ENCODE measurements around the gene GID4.

GID4 gene

DNA sequence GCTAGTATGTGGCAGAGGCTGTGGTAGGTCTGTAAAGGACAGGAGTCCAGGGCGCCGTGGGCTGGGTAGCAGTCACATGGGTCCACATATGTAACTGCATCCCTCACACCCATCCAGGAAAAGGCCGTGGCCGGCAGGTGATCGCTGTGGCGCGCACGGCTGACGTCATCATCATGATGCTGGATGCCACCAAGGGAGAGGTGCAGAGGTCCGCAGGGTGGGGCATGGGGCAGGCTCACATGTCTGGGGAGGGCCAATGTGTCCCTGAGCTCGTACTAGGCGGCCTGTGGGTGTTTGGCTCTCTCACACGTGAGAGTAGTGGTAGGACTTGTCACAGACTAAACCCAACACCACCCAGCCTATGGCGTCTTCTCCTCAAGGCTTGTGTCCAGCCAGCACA, 60.3 kb downstream of the GID4 start:
- H4K91ac ChIP-seq (ENCODE audit: low read depth, low read length, poor library complexity), result no peak overlapping the region
- no peak overlapping the region for H3K4ac ChIP-seq (ENCODE audit: low read length)
- no peaks in the 10 kb centered on the region for H3K27me3 ChIP-seq (ENCODE audit: control insufficient read depth in 3 of 3, insufficient read depth in 3 of 3, low read depth in 1 of 3, low read length in 3 of 3)
- H3K36me3 ChIP-seq (replicated peaks in 1 of 2; ENCODE audit: control insufficient read depth in 2 of 2, insufficient read depth in 2 of 2, low read length in 2 of 2), result peaks cover 50 to 82% of the 10 kb centered on the region in 2 donors
- peaks cover 1% of the 10 kb centered on the region for H3K79me1 ChIP-seq (ENCODE audit: low read depth, low read length)
- no peak overlapping the region for H2BK120ac ChIP-seq (ENCODE audit: low read depth, low read length)
- no peak overlapping the region for H3K4me3 ChIP-seq (ENCODE audit: low read length in 2 of 2)
- no peak for DNase-seq (ENCODE audit: low spot score)
- no peak overlapping the region for H2BK15ac ChIP-seq (ENCODE audit: low read length)
- no peak overlapping the region for H2AK5ac ChIP-seq (ENCODE audit: low read depth, low read length)
- H2BK12ac ChIP-seq (ENCODE audit: low read length), result no peak overlapping the region
- WGBS, 2 donors (ENCODE audit: extremely low coverage in 2 of 2, insufficient read length in 2 of 2, insufficient replicate concordance in 1 of 2), result no CpG with 5 or more reads among the region's 14 CpGs
- H3K14ac ChIP-seq (ENCODE audit: low read length), result no peak overlapping the region
- no peak overlapping the region for H3K4me2 ChIP-seq (ENCODE audit: insufficient read depth, low read length, poor library complexity, severe bottlenecking)
- no peak overlapping the region for H3K9ac ChIP-seq (ENCODE audit: low read depth, low read length, poor library complexity)
- no peak overlapping the region for H2AFZ ChIP-seq (ENCODE audit: low read length)
- H3K27ac ChIP-seq (replicated peaks; ENCODE audit: low read length), result no peak overlapping the region
- H4K8ac ChIP-seq (ENCODE audit: low read depth, low read length), result no peak overlapping the region
- H2BK5ac ChIP-seq (ENCODE audit: low read length), result no peak overlapping the region
- H3K23ac ChIP-seq (ENCODE audit: low read depth, low read length, poor library complexity), result peak overlapping the region; percentile 34
- H3K4me1 ChIP-seq (ENCODE audit: control insufficient read depth in 2 of 2, insufficient read depth in 1 of 2, low read depth in 1 of 2, low read length in 2 of 2), result no peaks in the 10 kb centered on the region
- H3K9me3 ChIP-seq (replicated peaks in 1 of 2; ENCODE audit: control insufficient read depth in 2 of 2, insufficient read depth in 1 of 2, low read depth in 1 of 2, low read length in 2 of 2), result no peaks in the 10 kb centered on the region
- H3K18ac ChIP-seq (ENCODE audit: low read length), result no peak overlapping the region

DNA sequence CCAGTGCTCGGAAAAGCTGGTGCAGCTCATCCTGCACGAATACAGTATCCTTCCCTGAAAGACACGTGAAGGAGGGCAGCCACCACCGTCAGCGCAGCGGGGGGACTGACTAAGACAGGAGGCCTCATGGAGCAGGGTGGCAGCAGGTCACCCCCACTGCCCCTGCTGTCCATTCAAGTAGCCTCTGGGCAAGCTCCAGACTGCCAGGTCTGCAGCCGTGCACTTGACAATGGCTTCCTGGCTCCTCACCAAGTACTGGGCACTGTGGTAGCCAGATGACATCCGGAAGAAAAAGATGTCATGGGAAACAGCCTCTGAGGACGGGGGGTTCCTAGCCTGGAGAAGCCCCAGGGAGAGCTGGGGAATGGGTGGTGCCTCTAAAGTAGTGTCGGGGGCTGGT, 61.4 kb downstream of the GID4 start:
- H3K36me3 ChIP-seq (replicated peaks in 1 of 2; ENCODE audit: control insufficient read depth in 2 of 2, insufficient read depth in 2 of 2, low read length in 2 of 2), result peaks cover 53 to 84% of the 10 kb centered on the region in 2 donors

DNA sequence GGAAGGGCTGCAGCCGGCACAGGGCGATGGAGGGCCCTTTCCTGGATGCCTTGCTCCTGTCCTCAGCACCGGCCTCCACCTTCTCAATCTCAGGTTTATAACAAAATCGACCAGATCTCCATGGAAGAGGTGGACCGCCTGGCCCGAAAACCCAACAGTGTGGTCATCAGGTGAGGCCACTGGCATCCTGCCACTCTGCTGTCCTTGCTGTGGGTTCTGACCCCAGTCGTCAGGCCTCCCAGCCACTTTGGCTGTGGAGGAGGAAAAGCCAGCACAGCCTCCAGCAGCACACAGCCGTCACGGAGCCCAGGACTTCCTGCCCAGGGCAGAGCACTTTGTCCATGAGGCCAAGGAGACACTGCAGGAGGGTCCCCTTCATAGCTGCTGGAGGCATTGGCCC, 62.6 kb downstream of the GID4 start:
- Histone ChIP-seq H3K14ac (ENCODE audit: low read length) (no peak overlapping the region), H3K4me2 (ENCODE audit: insufficient read depth, low read length, poor library complexity, severe bottlenecking) (no peak overlapping the region), H3K4me3 (ENCODE audit: low read length in 2 of 2) (no peak overlapping the region), H3K18ac (ENCODE audit: low read length) (no peak overlapping the region), H2BK5ac (ENCODE audit: low read length) (no peak overlapping the region), H2BK120ac (ENCODE audit: low read depth, low read length) (no peak overlapping the region), H2AFZ (ENCODE audit: low read length) (no peak overlapping the region), H3K27ac (replicated peaks; ENCODE audit: low read length) (no peak overlapping the region), H3K79me1 (ENCODE audit: low read depth, low read length) (peaks cover 3% of the 10 kb centered on the region), H3K27me3 (ENCODE audit: control insufficient read depth in 3 of 3, insufficient read depth in 3 of 3, low read depth in 1 of 3, low read length in 3 of 3) (no peaks in the 10 kb centered on the region), H4K91ac (ENCODE audit: low read depth, low read length, poor library complexity) (no peak overlapping the region), H2BK15ac (ENCODE audit: low read length) (no peak overlapping the region), H3K4ac (ENCODE audit: low read length) (no peak overlapping the region), H2BK12ac (ENCODE audit: low read length) (no peak overlapping the region), H3K36me3 (replicated peaks in 1 of 2; ENCODE audit: control insufficient read depth in 2 of 2, insufficient read depth in 2 of 2, low read length in 2 of 2) (peaks cover 49 to 82% of the 10 kb centered on the region in 2 donors), H3K4me1 (ENCODE audit: control insufficient read depth in 2 of 2, insufficient read depth in 1 of 2, low read depth in 1 of 2, low read length in 2 of 2) (no peaks in the 10 kb centered on the region), H3K9me3 (replicated peaks in 1 of 2; ENCODE audit: control insufficient read depth in 2 of 2, insufficient read depth in 1 of 2, low read depth in 1 of 2, low read length in 2 of 2) (no peaks in the 10 kb centered on the region), H3K9ac (ENCODE audit: low read depth, low read length, poor library complexity) (peak overlapping the region; percentile 54), H2AK5ac (ENCODE audit: low read depth, low read length) (no peak overlapping the region), H3K23ac (ENCODE audit: low read depth, low read length, poor library complexity) (no peak overlapping the region), H4K8ac (ENCODE audit: low read depth, low read length) (no peak overlapping the region)
- DNase-seq (ENCODE audit: low spot score), result no peak
- no CpG with 5 or more reads among the region's 9 CpGs for WGBS, 2 donors (ENCODE audit: extremely low coverage in 2 of 2, insufficient read length in 2 of 2, insufficient replicate concordance in 1 of 2)

More for the DNA sequence above, 61.4 kb downstream of the GID4 start:
- Histone ChIP-seq H4K8ac (ENCODE audit: low read depth, low read length) (no peak overlapping the region), H3K9ac (ENCODE audit: low read depth, low read length, poor library complexity) (no peak overlapping the region), H3K4me1 (ENCODE audit: control insufficient read depth in 2 of 2, insufficient read depth in 1 of 2, low read depth in 1 of 2, low read length in 2 of 2) (no peaks in the 10 kb centered on the region), H3K79me1 (ENCODE audit: low read depth, low read length) (peaks cover 3% of the 10 kb centered on the region), H2BK12ac (ENCODE audit: low read length) (no peak overlapping the region), H2AFZ (ENCODE audit: low read length) (no peak overlapping the region), H2AK5ac (ENCODE audit: low read depth, low read length) (no peak overlapping the region), H3K4me2 (ENCODE audit: insufficient read depth, low read length, poor library complexity, severe bottlenecking) (no peak overlapping the region), H2BK120ac (ENCODE audit: low read depth, low read length) (no peak overlapping the region), H2BK15ac (ENCODE audit: low read length) (no peak overlapping the region), H3K4me3 (ENCODE audit: low read length in 2 of 2) (no peak overlapping the region), H2BK5ac (ENCODE audit: low read length) (peak overlapping the region; percentile 70), H4K91ac (ENCODE audit: low read depth, low read length, poor library complexity) (no peak overlapping the region), H3K18ac (ENCODE audit: low read length) (no peak overlapping the region), H3K27me3 (ENCODE audit: control insufficient read depth in 3 of 3, insufficient read depth in 3 of 3, low read depth in 1 of 3, low read length in 3 of 3) (no peaks in the 10 kb centered on the region), H3K14ac (ENCODE audit: low read length) (no peak overlapping the region), H3K4ac (ENCODE audit: low read length) (no peak overlapping the region), H3K23ac (ENCODE audit: low read depth, low read length, poor library complexity) (peak overlapping the region; percentile 76), H3K9me3 (replicated peaks in 1 of 2; ENCODE audit: control insufficient read depth in 2 of 2, insufficient read depth in 1 of 2, low read depth in 1 of 2, low read length in 2 of 2) (no peaks in the 10 kb centered on the region), H3K27ac (replicated peaks; ENCODE audit: low read length) (no peak overlapping the region)
- DNase-seq (ENCODE audit: low spot score), result no peak
- WGBS, 2 donors (ENCODE audit: extremely low coverage in 2 of 2, insufficient read length in 2 of 2, insufficient replicate concordance in 1 of 2), result no CpG with 5 or more reads among the region's 10 CpGs

DNA sequence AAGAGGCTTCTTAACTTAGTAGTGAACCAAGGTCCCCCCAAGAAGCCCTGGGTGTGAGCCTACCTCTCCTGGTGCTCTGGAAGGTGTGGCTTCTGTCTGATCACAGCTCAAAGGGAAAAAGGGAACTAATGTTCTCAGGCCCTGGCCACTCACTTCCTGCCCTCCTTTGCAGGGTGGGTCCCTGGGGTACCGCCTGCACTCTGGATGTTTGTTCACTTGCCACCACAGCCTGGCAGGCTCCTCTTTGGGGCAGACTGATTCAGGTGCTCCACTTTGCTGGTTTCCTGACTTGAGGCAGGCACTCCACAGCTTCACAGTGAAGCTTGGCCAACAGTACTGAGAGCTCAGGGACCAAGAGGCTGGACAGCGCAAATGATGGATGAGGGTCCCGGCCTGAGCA, 63.4 kb downstream of the GID4 start:
- DNase-seq (ENCODE audit: low spot score), result no peak
- peak overlapping the region in 1 of 2 donors; percentile 26 for H3K4me3 ChIP-seq (ENCODE audit: low read length in 2 of 2)
- no peak overlapping the region for H3K18ac ChIP-seq (ENCODE audit: low read length)
- no peak overlapping the region for H2BK120ac ChIP-seq (ENCODE audit: low read depth, low read length)
- no peak overlapping the region for H4K8ac ChIP-seq (ENCODE audit: low read depth, low read length)
- no peak overlapping the region for H2BK5ac ChIP-seq (ENCODE audit: low read length)
- no peaks in the 10 kb centered on the region for H3K9me3 ChIP-seq (replicated peaks in 1 of 2; ENCODE audit: control insufficient read depth in 2 of 2, insufficient read depth in 1 of 2, low read depth in 1 of 2, low read length in 2 of 2)
- no peak overlapping the region for H2BK15ac ChIP-seq (ENCODE audit: low read length)
- H3K27ac ChIP-seq (replicated peaks; ENCODE audit: low read length), result no peak overlapping the region
- no CpG with 5 or more reads among the region's 3 CpGs for WGBS, 2 donors (ENCODE audit: extremely low coverage in 2 of 2, insufficient read length in 2 of 2, insufficient replicate concordance in 1 of 2)
- no peak overlapping the region for H2AK5ac ChIP-seq (ENCODE audit: low read depth, low read length)
- H3K4ac ChIP-seq (ENCODE audit: low read length), result no peak overlapping the region
- no peaks in the 10 kb centered on the region for H3K4me1 ChIP-seq (ENCODE audit: control insufficient read depth in 2 of 2, insufficient read depth in 1 of 2, low read depth in 1 of 2, low read length in 2 of 2)
- H2BK12ac ChIP-seq (ENCODE audit: low read length), result no peak overlapping the region
- H3K9ac ChIP-seq (ENCODE audit: low read depth, low read length, poor library complexity), result no peak overlapping the region
- no peaks in the 10 kb centered on the region for H3K27me3 ChIP-seq (ENCODE audit: control insufficient read depth in 3 of 3, insufficient read depth in 3 of 3, low read depth in 1 of 3, low read length in 3 of 3)
- no peak overlapping the region for H3K14ac ChIP-seq (ENCODE audit: low read length)
- no peak overlapping the region for H3K4me2 ChIP-seq (ENCODE audit: insufficient read depth, low read length, poor library complexity, severe bottlenecking)
- no peak overlapping the region for H2AFZ ChIP-seq (ENCODE audit: low read length)
- H3K23ac ChIP-seq (ENCODE audit: low read depth, low read length, poor library complexity), result no peak overlapping the region
- no peak overlapping the region for H4K91ac ChIP-seq (ENCODE audit: low read depth, low read length, poor library complexity)
- H3K36me3 ChIP-seq (replicated peaks in 1 of 2; ENCODE audit: control insufficient read depth in 2 of 2, insufficient read depth in 2 of 2, low read length in 2 of 2), result peaks cover 46 to 81% of the 10 kb centered on the region in 2 donors
- H3K79me1 ChIP-seq (ENCODE audit: low read depth, low read length), result peaks cover 3% of the 10 kb centered on the region
